H4 (cell line): ENCODE measurements around the gene PRKCZ. TPM values are rescaled to one million over a fixed set of nuclear protein-coding genes. Genes with fewer than 3 reads are reported as not detected.

Experiments used
- DNase-seq: peaks from one replicate; pipeline ENCODE4 v3.0.0-alpha.2; 2015; ENCODE audit warnings: low spot score
- total RNA-seq: library from RNA; depleted of rRNA; stranded (reverse); fragments of >200 nt; shearing (Covaris generic); gene quantifications from 2 replicates; pipeline ENCODE4 v1.2.3, GENCODE V29; 2014

The PRKCZ gene
- total RNA-seq, 1 experiment from 2014 or later: 11.4 TPM

DNA sequence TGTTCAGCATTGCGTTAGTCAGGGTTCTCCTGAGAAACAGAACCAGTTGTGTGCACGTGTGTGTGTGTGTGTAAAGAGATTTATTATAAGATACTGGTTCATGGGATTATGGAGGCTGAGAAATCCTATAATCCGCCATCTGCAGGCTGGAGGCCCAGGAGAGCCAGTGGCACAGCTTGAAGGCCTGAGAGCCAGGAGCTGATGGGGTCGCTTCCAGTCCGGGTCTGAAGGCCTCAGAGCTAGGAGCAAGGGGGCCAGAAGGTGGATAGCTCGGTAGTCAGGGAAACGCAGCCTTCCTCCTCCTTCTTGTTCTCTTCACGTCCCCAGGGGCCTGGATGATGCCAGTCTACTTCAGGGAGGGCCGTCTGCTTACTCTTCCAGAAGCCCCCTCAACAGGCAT is 106.7 kb downstream of the PRKCZ start:
- DNase-seq: no peak

DNA sequence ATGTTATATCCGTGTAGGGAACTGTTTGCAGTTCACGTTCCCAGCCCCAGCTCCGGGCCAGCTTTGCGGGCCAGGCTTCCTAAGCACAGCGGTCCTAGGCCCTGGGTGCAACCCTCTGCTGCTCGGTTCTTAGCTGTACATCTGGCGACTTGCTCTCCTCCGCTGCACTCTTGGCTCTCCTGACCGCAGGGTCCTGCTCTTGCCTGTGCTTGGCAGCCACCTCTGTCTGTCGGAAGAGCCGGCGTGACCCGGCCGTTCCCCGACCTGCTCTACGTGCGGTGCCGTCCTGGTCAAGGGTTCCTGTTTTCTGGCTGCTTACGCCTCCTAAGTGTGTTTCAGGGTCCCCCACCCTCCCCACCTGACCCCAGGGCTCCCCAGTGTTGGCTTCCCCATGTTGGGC is 107.6 kb downstream of the PRKCZ start:
- no peak for DNase-seq

DNA sequence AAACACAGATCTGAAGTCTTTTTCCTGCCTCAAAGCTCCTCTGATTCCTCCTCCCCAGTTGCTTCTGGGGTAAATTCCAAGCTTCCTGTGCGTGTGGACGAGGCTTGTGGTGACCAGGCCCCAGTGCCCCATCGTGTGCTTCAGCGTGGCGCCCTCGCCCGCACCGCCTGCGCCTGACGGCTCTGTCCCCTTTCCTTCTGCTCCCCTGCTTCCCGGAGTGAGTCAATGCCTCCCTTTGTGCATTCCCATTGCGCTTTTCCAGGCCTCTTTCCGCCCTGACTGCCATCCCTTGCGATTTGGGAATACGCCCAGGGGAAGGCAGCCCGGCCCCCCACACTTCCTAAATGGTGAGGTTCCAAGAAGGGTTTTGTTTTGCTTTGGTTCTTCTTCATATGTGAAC is 108.1 kb downstream of the PRKCZ start:
- no peak for DNase-seq

DNA sequence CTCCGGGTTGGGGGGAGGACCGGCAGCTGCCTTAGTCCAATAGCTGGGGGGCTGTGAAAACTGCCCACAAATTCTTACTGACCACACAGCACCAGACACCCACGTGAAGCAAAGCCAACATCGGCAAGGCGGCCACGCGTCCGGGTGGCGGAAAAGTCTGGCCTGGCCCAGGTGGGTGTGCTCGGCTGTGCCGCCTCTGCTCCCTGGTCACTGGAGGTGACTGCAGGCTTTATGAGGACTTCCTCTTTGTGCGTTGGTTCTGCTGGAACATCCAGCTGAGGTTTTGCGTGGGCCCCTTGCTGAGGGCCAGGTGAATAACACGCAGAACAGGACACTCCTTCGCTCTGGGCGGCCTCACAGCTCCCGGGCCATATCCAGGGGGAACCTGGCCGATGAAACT is 108.9 kb downstream of the PRKCZ start:
- no peak for DNase-seq

DNA sequence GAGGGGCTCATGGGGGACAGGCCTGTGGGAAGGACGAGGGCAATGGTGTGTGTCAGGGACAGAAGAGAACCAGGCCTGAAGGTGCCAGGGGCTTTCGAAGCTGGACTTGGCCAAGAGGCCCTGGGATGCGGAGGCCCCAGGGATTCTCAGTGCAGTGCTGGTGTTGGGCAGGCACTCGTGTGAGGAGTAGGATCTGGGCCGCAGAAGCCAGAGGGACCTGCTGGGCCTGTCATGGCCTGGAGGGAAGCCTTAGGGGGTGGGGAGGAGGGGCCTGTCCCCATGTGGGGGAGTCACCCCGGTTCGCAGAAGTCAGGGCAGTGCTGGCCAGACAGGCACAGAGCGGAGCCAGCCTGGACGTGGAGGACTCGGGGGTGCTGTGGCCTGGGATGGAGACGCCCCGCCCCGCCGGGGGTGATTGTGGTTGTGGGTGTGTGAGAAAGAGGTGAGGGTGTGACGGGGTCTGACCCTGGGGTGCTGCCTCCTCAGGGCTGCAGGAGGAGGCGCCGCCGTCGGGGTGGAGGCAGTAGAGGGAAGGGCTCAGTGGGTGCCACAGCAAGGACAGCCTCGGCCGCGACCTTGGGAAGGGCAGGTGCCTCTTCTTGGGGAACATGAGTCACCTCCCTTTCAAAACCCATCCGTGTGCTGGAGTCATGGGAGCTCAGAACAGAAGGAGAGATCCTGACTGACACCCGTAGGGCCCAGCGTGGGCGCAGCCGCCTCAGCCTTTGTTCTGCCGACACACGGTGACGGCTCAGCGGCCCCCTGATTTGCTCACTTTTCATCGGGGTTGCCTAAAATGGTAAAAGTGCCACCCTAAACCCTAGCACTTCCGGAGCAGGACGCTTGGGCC is 110.5 kb downstream of the PRKCZ start:
- DNase-seq: no peak

DNA sequence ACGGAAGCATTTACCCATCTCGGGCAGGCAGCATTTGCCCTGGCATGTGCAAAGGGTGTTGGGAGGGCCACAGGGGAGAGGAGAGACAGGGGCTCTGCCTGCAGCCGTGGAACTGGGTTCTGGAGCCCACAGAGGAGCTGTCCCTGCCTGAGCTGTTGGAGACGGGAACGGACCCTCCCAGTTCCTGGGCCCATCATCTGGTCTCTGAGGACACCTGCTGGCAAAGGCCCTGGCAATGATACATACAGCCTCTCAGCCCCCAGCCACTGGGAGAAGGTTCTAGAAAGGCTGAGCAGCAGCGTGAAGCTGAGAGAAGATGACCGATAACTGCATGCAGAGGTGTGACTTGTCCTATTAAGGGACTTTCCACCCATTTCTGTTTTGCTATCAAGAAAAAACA is 113.0 kb downstream of the PRKCZ start:
- DNase-seq: no peak

DNA sequence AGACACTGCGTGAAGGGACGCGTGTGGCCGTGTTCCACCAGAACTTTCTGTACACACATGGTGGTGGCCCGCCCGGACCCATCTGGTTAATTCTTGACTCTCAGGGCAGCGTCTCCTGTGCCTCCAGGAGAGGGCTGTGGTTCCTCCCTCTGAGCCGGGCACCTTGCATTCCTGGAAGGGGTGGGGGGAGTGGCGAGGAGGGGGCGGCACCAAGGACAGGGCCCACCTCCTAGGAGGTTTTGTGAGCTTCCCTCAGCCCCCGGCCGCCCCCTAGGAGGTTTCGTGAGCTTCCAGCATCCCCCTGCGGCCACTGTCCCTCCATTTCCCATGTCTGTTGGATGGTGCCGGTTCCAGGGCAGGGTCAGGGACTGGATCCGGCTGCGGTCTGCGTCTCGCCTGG is 115.4 kb downstream of the PRKCZ start:
- DNase-seq: no peak

DNA sequence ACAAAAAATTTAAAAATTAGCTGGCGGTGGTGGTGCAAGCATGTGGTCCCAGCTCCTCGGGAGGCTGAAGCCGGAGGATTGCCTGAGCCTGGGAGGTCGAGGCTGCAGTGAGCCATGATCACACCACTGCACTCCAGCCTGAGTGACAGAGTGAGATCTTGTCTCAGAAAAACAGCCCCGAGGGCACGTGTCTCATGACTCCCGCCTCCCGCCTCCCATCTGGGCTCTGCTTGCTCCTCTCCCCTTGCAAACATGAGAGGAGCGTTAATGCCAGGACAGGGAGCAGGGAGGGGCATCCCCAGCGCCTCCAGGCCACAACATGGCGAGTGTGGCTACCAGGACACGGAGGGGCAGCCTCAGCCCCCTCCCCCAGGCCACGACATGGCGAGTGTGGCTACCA is 116.0 kb downstream of the PRKCZ start:
- DNase-seq: no peak

DNA sequence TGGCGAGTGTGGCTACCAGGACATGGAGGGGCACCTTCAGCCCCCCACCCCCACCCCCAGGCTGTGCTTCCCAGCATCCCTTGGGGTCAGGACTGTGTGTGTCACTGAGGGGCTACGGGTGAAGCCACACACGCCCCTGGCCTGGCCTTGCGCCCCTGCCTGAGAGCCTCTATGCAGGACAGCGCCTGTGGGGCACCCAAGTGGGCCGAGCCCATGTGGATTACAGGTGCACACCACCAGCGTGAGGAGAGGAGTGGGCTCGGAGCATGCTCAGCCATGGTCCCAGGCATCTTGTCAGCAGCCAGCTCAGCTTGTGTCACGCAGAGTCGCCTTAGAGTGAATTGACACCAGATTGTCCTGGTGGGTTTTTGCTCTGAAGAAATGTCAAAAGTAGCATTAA is 116.5 kb downstream of the PRKCZ start:
- no peak for DNase-seq

DNA sequence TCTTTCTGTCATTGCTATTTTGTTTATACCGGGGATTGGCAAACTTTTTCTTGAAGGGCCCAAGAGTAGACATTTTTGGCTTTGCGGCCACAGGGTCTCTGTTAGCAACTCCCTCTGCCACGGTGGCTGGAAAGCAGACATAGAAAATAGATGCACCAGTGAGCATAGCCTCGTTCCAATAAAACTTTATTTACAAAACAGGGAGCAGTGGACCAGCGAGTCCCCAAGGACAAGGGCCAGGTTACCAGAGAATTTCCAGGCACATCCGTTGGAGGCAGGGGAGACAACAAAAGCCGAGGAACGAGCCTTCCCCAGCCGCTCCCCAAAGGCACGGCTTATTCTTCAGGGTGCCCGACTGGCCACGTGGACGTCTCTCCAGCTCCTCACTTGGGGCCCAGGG is 117.9 kb downstream of the PRKCZ start:
- DNase-seq: no peak

DNA sequence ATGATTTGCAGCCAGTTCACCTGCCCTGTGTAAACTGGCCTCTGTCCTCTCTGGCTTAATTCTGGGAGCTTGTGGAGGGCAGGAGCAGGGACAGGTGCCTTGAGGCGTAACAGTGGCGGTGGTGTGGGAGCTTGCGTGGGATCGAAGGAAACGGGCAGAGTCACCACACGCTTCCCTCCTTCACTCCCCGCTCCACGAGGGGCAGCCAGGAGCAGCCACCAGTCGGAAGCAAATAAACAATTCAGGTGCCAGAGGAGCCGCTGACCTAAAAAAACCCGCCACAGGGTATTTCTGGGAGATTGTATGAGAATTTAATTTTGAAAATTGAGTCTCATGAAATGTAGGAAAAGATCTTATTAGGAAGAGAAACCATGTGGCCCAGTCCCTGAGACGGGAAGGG is 118.3 kb downstream of the PRKCZ start:
- DNase-seq: no peak

DNA sequence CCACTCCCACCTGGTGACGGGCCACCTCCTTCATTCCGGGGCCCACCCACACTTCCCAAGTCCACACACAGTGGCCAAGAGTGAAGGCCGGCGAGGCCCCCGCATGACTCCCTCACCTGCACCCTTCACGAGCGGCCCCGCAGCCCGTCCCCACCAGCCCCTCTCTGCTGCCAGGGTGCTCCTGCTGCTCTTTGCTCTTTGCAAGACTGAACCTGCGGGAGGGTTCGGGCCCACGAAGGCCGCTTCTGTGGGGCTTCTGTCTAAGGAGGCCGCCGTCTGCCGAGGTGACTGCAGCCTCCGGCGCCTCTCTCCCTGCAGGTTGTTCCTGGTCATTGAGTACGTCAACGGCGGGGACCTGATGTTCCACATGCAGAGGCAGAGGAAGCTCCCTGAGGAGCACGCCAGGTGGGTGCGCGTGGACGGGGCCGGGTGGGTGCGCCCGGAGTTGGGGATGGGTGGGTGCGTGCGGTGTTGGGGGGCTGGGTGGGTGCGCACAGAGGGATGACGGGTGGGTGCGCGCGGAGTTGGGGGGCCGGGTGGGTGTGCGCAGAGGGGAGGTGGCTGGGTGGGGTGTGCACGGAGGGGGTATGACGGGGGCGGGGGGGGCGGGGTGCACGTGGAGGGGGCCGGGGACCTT is 119.1 kb downstream of the PRKCZ start:
- no peak for DNase-seq

DNA sequence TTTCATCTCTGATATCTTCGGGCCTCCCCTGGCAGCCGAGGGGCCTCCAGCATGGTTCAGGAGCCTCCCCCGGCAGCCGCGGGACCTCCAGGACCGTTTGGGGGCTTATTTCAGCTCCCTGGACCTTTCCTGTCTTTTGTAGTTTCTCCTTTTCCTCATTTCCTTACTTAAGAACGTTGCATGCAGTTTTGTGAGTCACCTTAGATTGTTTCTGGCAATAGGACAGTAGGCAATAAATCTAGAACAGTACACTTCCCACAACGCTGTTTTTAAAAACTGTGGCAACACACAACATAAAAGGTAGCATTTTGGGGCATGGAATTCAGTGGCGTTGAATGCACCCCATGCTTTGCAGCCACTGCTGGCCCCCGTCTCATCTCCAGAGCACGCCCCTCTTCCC is 120.0 kb downstream of the PRKCZ start:
- DNase-seq: no peak

DNA sequence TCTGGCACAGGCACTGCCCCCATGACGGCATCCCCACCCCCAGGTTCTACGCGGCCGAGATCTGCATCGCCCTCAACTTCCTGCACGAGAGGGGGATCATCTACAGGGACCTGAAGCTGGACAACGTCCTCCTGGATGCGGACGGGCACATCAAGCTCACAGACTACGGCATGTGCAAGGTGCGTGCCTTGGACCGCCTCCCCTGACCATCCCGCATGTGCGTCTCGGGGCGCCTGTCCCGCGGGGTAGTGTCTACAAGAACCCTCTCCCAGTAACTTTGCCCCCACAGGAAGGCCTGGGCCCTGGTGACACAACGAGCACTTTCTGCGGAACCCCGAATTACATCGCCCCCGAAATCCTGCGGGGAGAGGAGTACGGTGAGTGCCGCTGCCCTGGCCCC is 121.8 kb downstream of the PRKCZ start:
- no peak for DNase-seq

DNA sequence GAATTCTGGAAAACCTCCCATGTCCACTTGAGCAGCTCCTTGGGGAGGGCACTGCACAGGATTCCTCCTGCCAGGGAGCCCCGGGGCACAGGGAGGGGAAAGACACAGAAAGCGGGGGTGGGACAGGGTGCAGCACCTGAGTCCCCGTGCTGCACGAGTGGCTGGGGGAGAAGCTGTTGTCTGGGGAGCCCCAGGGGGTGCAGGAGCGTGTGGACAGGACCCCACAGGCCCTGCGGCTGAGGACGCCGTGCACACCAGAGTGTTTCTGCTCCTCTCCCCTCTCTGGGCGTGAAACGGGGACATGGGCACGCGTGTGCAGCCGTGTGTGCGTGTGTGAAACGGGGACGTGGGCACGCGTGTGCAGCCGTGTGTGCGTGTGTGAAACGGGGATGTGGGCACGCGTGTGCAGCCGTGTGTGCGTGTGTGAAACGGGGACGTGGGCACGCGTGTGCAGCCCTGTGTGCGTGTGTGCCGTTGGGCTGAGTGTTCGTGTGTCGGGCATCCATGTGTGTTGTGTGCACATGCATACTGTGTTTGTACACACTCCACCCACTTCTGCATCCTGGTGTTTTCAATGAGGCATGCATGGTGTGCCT is 122.4 kb downstream of the PRKCZ start:
- no peak for DNase-seq

DNA sequence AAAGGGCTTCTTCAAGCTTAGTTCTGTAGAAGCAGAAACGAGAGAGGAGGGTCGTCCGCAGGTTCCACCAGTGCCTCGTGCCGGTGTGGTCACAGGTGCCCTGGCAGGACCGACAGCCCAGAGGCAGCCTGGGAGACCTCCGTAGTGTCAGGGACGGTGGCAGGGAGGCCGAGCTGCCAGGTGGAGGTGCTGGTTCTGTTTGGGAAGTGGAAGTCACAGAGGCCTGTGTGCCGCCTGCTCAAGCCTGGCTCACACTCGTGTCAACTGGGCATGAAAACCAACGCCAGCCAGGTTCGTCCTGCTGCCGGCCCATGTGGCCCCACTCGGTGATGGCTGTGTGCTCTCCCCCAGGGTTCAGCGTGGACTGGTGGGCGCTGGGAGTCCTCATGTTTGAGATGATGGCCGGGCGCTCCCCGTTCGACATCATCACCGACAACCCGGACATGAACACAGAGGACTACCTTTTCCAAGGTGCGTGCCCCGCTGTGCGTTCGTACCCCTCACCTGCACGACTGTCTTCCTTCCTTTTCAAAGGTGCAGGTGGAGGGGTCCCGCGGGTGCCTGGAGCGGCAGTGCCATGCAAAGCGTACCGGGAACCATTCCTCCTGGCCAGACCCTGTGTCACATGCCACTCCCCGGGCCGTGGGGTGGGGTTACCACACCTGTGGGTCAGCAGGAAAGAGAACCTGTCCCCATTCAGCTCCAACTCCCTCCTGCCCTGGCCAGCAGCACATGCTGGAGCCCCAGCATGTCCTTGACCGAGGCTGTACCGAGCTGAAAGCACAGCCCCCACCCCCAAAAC is 123.5 kb downstream of the PRKCZ start:
- no peak for DNase-seq

DNA sequence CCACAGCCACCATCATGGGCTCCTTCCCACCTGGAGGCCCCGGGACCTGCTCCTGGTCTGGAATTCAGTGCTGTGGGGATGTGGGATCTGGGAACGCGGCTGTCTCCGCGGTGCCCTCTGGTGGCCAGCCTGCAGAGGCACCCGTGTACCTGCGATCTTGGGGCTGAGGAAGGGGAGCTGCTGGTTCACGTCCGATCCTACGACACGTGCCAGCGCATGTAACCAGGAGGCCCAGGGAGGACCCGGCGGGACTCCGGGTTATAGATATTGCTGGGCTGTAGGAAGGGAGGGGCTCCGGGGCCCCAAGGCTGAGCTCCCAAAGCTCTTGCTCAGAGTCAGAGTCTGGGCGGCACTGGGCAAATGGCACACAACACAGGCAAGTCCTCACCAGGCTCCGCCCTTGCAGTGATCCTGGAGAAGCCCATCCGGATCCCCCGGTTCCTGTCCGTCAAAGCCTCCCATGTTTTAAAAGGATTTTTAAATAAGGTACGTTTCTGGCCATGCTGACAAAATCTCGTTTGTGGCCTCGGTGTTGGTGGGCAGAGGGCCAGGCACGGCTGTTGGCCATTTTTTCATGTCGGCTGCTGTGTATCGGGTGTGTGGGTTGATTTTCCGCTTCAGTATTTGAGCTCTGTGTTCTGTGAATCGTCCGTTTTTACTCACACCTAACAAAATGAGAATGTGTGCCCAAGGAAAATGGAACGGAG is 124.3 kb downstream of the PRKCZ start:
- peak; percentile 65 for DNase-seq

DNA sequence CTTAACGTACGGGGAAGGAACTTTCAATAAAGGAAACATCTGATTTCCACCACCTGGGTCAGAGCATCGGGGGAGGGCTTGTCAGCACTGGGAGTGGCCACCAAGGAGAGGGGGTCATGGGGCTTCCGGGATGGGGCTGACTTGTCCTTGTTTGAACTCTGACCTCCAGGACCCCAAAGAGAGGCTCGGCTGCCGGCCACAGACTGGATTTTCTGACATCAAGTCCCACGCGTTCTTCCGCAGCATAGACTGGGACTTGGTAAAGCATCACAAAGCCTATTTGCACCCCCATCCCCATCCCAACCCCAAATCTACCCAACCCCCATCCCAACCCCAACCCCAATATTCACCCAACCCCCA is 124.8 kb downstream of the PRKCZ start:
- no peak for DNase-seq

DNA sequence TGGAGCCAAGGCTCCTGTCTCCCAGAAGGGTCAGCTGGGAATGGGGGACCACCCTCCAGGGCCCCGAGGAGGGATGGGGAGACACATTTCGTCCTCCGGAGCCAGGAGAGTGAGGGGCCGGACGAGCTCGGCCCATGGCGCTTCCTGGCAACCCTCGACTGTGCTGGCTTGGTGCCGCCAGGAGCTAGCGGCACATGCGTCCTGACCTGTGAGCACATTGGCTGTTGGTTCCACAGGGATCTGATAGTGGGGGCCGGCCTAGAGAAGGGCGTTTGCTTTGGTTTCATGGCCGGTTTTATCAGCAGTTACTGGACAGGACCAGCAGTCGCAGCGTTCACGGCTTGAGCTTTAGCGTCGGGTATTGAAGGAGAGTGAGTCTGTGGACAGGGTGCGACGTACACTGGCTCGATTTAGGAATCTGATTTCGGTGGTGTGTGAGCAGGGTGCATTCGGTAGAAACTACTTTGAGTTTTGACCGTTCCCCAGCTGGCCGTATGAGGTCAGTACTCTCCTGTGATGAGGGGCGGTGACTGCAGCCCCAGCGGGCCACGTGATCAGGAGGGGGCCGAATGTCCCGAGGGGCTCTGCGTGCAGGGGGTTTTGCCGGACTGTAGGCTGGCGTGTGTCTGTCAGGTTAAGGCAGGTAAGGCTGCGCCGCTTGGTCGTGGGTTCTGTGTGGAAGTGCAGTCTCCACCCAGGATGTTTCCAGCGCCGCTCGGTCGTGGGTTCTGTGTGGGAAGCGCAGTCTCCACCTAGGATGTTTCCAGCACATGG is 125.7 kb downstream of the PRKCZ start:
- no peak for DNase-seq

DNA sequence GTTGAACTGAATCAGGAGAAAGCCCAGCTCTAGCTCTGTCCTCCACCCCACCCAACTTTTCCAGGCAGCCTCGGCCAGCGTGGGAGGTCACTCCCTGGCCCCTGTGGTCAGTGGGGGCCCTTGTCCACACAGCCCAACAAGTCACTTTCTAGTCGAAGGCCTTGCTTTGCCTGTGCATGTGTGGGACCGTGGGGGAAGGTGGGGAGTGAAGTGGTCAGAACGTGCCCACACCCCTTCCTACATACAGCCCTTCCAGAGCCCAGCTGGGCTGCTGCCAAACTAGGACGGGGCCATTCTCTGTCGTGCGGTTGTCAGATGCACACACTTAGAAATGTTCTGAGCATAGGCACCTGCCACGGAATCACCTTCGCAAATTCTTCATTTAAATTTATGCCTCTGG is 126.4 kb downstream of the PRKCZ start:
- no peak for DNase-seq

DNA sequence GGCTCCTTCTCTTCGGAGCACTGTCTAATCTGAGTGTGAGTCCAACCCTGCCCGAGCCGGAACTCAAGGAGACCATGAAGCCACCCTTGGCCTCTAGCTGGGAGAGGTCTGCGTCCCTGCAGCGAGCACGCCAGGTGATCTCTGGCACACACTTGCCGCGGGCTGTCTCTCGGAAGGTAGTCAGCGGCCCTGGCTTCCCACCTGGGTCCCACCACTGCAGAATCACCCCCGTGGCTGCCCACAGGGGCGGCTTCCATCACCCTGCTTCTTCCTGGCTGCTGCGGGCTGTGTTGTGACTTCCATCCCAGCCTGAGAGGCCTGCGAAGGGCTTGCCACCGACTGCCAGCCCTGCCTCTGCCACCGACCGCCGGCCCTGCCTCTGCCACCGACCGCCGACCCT is 127.3 kb downstream of the PRKCZ start:
- no peak for DNase-seq
